GM18505 (cell line): ENCODE results near the gene GCG.

Experiments used
- ATAC-seq: cut with Tn5 transposase; IDR thresholded peaks from one replicate; pipeline ENCODE4 v1.9.1; 2021; ENCODE audit not compliant: unreplicated experiment
- POLR2A ChIP-seq: IDR thresholded peaks from 4 replicates; pipeline ENCODE4 v1.6.1; 2011; ENCODE audit warnings: borderline replicate concordance; ENCODE audit not compliant: insufficient read depth, insufficient read length; ENCODE audit errors: extremely low read depth

Gene GCG

DNA sequence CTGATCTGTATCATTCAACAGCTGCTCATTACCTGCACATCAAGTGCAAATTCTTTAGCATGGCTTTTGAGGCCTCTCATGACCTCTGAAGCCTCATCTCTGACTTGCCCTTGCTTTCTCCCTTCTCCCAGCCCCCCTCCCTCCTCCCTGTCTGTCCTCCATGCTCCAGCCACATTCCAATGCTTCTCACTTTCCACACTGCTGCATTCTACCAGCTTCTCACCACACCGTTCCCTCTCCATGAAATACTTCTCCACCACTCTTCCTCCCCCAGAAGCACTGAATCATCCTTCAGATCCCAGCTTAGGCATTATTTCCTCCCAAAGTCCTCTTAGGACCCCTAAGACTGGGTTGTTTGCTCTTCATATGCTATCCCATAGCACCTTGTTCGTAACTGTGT lies 26.9 kb downstream of the GCG start:
- no peak for TF ChIP-seq POLR2A

GRCh38 chr2:162123806-162124758 lies 28.0 kb downstream of the GCG start:
- no peak for TF ChIP-seq POLR2A
- no peak for ATAC-seq

More for the DNA sequence above, 26.9 kb downstream of the GCG start:
- ATAC-seq, result no peak

- TF ChIP-seq POLR2A, result no peak
- no peak for ATAC-seq
Measured at GRCh38 chr2:162118166-162119031, 33.6 kb downstream of the GCG start.

- ATAC-seq, result no peak
Measured at GRCh38 chr2:162116352-162116751, 35.7 kb downstream of the GCG start.

GRCh38 chr2:162115076-162115475 lies 37.0 kb downstream of the GCG start:
- no peak for TF ChIP-seq POLR2A
- no peak for ATAC-seq

More at GRCh38 chr2:162116352-162116751, 35.7 kb downstream of the GCG start:
- TF ChIP-seq POLR2A, result no peak

DNA sequence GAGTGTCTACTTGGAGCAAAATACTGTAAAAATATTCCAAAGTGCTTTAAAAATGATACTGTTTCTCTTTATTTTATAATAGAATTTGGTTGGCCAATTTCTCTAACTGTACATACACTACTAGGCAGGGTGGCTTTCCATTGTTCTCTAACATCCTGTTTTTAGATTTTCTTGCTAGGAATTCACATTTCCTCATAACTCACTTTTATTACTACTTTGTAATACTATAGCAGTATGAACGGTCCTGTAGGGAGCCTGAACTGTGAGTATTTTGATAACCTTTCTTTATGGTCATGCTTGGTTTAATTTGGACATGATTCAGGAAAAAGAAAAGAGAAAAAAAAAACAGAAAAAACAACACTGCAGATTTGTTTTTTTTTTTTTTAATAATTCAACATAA lies 37.8 kb downstream of the GCG start:
- no peak for ATAC-seq
- no peak for TF ChIP-seq POLR2A

DNA sequence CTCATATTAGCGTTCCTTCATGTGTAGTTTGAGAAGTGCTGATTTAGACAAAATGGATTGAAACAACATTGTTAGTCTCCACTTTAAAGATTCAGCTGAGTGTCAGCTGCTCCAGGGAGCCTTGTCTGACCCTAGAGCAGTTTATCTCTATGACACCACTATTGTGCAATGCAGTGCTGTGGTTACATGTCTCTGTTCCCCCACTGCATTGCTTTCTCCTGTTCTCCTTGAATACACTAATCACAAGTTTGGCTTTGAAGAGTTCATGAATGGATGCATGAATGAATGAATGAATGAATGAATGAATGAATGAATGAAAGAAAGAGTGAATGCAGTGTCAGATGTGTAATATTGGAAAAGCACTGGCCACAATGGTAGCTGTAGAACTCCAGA lies 38.3 kb downstream of the GCG start:
- TF ChIP-seq POLR2A, result no peak
- no peak for ATAC-seq

DNA sequence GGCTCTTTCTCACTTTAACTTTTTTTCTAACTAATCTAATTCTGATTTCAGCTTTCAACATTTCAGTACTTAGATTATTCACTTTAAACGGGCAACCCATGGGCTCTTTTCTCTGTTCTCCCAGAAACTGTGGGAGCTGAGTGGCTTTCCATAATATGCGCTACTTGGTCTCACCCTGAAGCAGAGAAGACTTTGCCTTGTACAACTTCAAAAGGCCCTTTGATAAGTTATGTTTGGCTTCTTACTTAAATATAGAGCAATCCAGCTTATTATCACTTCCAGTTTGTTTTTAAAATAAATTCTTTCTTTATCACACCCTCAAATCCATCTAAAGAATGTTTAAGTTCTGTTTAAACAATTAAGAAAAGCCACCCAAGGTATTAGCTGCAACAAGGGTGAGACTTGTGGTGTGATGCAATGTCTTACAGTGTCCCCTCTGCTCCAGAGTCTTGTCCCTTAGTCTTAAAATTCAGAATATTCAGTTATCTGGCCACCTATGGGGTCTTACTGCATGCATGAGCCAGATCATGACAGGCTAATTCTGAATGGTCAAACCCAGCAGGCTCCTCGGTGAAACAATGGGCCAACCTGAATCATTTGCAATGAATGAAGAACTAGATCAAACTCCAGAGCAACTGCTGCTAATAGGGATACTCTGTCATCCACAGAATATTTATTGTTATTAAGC lies 38.8 kb downstream of the GCG start:
- ATAC-seq, result no peak
- no peak for TF ChIP-seq POLR2A

GRCh38 chr2:162111958-162112850 lies 39.8 kb downstream of the GCG start:
- ATAC-seq, result no peak

DNA sequence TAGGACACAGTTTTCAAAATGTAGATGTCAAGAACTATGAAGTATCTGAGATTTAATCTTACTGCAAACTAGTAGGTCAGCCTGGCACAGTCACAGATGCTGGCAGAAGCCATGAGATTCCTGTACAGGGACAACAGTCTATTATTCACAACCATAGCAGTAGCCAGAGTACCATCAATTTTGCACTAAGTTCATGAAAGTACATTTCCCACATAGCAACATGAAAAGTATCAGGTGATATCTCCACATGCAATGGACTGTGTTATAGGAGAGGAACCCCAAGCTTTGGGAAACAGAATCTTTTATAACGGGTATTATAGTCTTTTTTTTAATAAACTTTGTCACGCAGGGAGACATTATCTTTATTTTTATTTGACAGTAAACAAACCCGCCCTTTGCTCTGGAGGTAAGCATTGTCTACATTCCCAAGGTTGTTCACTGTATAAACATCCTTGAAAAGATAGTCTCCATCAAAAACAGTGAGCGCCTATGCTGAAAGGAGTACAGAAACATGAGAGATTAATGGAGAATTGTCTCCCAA lies 44.6 kb downstream of the GCG start:
- TF ChIP-seq POLR2A, result no peak

More at GRCh38 chr2:162111958-162112850, 39.8 kb downstream of the GCG start:
- no peak for TF ChIP-seq POLR2A

GRCh38 chr2:162106746-162107145 lies 45.3 kb downstream of the GCG start:
- no peak for ATAC-seq
- TF ChIP-seq POLR2A, result no peak

More for the DNA sequence above, 44.6 kb downstream of the GCG start:
- no peak for ATAC-seq

DNA sequence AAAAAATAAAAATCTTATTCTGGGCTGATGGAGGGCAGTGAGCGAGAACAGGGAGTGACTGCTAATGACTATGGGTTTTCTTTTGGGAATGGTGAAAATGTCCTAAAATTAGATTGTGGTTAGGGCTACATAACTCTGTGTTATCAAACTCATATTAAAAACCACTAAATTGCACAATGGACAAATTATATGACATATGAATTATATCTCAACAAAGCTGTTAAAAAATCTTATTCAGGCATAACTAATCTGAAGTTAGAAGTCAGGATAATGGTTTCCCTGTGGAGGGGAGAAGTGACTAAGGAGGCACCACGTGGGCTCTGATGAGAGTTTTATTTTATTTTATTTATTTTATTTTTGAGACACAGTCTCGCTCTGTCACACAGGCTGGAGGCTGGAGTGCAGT lies 45.9 kb downstream of the GCG start:
- no peak for ATAC-seq
- TF ChIP-seq POLR2A, result no peak
